Stimulated activated CD8-positive, alpha-beta memory T cell treated with anti-CD3 and anti-CD28 coated beads, Interleukin-4, amount 100 ng/mL, for 1 hour (primary cell): ENCODE results near the gene INTS2.
"Not testable (repeated sequence)": the region's sequence is repeated elsewhere in the genome, so short reads cannot be mapped to it uniquely, and the experiment has no call there.

Experiments used
- DNase-seq, 2 donors: peaks; one replicate each; pipeline ENCODE4 v3.0.0-alpha.2; 2020; ENCODE audit warnings: low read depth in 2 of 2, low spot score in 1 of 2

The INTS2 gene

DNA sequence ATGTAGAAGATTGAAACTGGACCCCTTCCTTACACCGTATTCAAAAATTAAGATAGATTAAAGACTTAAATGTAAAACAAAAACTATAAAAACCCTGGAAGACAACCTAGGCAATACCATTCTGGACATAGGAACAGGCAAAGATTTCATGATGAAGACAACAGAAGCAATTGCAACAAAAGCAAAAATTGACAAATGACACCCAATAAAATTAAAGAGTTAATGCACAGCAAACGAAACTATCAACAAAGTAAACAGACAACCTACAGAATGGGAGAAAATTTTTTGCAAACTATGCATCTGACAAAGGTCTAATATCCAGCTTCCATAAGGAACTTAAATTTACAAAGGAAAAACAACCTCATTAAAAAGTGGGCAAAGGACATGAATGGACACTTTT is 101.6 kb downstream of the INTS2 start:
- DNase-seq: not testable (repeated sequence)

DNA sequence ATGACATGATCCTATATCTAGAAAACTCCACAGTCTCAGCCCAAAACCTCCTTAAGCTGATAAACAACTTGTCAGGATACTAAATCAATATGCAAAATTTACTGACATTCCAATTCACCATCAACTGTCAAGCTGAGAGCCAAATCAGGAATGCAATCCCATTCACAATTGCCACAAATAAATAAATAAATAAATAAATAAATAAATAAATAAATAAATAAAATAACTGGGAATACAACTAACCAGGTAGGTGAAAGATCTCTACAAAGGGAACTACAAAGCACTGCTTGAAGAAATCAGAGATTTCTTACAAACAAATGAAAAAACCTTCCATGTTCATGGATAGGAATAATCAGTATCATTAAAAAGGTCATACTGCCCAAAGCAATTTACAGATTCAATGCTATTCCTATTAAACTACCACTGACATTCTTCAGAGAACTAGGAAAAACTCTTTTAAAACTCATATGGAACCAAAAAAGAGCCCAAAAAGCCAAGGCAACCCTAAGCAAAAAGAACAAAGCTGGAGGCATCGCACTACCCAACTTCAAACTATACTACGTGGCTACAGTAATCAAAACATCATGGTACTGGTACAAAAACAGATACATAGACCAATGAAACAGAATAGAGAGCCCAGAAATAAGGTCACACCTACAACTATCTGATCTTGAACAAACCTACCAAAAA is 102.2 kb downstream of the INTS2 start:
- no peak for DNase-seq

DNA sequence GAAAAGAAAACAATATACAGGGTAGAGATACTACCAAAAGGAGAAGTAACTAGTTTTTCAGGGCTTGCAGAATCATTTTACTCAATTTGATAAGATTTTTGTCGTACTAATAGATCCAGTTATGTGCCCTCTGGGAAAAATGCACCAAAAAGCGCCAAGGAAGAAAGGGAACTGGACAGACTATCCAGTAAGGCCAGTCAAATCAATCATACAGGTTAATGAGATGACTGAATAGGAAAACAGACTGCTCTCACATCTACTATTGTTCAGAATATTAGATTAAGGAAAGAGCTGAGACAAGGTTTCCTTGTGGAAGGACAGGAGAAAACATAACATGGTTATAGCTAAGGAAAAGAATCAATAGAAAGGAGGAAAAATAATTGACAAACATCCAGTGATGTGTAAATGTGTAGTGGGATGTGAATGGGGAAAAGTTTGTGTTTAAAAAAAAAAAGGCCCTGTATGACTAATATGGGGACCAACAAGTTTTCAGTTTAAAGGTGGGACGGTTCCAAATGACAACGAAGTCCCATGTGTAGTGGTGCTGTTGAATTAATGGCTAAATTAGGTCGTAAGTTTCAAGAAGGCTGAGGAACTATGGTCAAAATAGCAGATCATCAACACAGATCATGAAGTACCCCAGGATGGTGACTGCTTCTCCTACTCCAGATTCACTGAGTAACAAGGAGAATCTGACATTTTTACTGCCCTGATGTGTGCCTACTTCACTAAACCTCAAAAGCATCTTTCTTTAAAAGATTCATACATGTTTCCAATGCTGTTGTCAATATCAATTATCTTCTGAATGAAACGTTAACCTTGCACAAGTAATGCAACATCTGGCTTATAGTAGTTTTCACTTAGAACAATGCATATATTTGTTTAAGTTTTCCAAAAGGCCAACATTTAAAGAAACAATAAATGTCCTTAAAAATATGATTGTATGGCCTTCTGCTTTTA is 105.2 kb downstream of the INTS2 start:
- no peak for DNase-seq

DNA sequence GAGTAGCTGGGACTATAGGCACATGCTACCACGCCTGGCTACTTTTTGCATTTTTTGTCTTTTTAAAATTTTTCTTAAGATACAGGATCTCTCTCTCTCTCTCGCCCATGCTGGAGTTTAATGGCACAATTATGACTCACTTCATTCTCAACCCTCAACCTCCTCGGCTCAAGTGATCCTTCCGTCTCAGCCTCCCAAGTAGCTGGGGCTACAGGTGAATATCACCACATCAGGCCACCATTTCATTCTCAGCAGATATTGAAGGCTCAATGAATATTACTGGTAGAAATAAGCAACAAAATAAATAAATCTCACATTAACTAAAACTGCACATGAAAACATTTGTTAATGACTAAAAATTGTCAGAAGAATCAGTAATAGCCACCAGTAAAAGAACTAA is 106.1 kb downstream of the INTS2 start:
- DNase-seq: no peak

DNA sequence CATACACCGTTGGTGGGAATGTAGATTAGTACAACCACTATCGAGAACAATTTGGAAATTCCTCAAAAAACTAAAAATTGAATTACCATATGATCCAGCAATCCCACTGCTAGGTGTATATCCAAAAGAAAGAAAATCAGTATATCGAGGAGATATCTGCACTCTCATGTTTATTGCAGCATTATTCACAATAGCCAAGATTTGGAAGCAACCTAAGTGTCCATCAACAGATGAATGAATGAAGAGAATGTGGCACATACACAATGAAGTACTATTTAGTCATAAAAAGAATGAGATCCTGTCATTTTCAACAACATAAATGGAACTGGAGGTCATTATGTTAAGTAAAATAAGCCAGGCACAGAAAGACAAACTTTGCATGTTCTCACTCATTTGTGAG is 108.5 kb downstream of the INTS2 start:
- not testable (repeated sequence) for DNase-seq

DNA sequence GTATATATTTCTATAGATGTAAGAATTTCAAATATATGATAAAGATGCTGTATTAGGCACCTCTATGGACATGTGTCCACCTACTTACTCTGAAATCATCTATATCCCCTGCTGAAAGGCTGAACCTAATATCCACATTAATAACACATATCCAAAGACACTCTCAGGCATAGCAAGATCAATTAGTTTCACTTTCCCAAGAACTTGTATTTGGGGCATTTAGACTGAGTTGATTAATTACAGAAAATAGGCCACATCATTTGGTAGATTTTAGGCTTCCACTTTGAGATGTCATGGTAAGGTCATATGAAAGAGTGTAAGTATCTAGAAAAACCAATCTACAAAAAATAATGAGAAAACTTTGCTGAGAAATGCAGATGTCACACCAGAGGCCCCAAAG is 109.6 kb downstream of the INTS2 start:
- no peak for DNase-seq

DNA sequence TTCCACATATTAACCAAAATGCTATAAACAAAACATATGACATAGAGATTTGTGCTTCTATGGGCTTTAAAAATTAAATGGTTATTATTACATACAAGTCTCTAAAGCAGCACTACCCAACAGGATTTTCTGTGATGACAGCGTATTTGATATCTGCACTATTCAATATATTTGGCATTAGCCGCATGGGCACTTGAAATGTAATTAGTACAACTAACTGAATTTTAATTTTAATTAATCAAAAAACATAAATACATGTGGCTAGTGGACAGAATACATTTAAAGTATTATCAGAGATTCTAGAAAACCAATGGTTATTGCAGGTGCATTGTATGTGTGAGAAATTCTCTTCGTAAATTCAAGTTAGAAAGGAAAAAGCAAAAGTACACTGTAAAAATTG is 110.3 kb downstream of the INTS2 start:
- no peak for DNase-seq

DNA sequence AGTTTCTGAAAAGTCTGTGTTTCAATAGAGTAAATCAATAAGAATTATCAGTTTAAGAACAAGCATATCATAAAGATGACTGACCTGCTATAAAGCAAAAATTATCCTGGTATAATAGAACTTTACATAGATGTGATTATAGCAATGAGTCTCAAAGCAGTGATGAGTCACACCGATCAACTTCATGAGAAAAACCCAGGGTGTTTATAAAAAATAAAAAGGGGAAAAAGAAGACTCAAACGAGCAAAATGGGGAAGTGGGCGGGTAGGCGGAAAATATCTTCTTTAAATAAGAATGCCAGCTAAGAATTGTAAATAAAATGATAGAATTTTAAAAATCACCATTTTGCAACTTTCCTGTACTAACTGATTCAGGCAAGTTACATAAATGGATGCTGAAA is 111.2 kb downstream of the INTS2 start:
- no peak for DNase-seq

DNA sequence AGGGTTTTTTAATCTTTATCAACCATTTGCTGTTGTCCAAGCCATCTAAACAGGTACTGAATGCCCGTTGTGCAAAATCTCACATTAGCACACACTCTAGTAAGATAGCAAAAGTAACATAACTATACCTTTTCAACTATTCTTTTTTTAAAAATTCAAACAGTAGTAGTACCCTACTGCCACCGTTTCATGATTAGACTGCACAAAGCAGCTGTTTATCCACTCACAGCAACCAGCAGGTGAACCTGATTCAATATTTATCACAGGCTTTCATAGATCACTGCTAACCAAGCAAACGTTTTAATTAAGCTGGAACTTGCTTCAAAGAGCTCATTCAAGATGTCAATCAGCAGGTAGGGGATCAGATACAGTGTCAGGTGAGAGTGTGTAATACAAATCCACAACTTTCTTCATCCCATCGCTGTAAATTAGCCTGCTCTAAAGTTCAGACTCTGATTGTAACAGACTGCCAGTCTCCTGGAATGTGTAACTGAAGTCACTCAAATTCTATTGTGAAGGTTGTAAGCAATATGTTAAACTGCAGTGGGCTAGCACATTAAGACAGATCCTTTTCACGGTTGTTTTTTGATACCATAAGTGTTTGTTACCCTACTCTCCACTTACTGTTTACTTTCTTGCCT is 111.8 kb downstream of the INTS2 start:
- DNase-seq: no peak
